ENCODE data around the gene KRT9. TPM values are rescaled to one million over a fixed set of nuclear protein-coding genes. Genes with fewer than 3 reads are reported as not detected.
"Not testable (repeated sequence)": the region's sequence is repeated elsewhere in the genome, so short reads cannot be mapped to it uniquely, and the experiment has no call there.

The KRT9 gene
- total and polyA plus RNA-seq, 10 of the 15 experiments (the other 5 are each of a cell fraction or from before 2014, with no cell fraction given), result not detected

DNA sequence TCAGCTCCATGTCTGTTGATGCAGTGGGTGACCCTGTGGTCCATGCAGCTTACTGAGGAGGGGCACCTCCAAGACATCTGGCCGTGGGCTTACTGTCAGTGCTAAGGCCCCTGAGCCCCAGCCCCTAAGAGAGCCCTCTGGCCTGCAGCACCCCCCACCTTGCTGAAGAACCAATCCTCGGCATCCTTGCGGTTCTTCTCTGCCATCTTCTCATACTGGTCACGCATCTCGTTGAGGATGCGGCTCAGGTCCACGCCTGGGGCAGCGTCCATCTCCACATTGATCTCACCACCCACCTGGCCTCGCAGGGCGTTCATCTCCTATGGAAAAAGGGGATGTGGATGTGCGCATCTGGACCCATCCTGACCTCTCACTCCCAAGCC lies 49.6 kb upstream of the KRT9 start:
- H3K9ac ChIP-seq (ENCODE audit: control insufficient read depth, insufficient read depth, low read length); ATAC-seq; RAD21 ChIA-PET (ENCODE audit: unreplicated experiment); POLR2A ChIA-PET; in situ Hi-C loops (cut with MboI); H2AFZ ChIP-seq (ENCODE audit: control insufficient read depth, low read depth, low read length); CTCF ChIA-PET; H4K20me1 ChIP-seq (ENCODE audit: control insufficient read depth, insufficient read depth); H3K79me2 ChIP-seq (ENCODE audit: control insufficient read depth, insufficient read depth, low read length); H3K27ac ChIP-seq (ENCODE audit: control insufficient read depth, insufficient read depth); H3K9me3 ChIP-seq (replicated peaks; ENCODE audit: control insufficient read depth, insufficient read depth, low read length); FAIRE-seq; BruUV-seq (replicated peaks); intact Hi-C loops (cut with micrococcal nuclease; ENCODE audit: unreplicated experiment); H3K4me2 ChIP-seq (ENCODE audit: control insufficient read depth, insufficient read depth); H3K36me3 ChIP-seq (ENCODE audit: control insufficient read depth in 2 of 2, insufficient read depth in 2 of 2, low read length in 1 of 2); H3K27me3 ChIP-seq (replicated peaks in 1 of 2; ENCODE audit: control insufficient read depth in 2 of 2, insufficient read depth in 2 of 2, low read length in 1 of 2); H3K4me3 ChIP-seq; SMC1A ChIA-PET (ENCODE audit: uncharacterized antibody, unreplicated experiment); DNase-seq (ENCODE audit: low read depth, low spot score); H3K4me1 ChIP-seq (ENCODE audit: control insufficient read depth, insufficient read depth, low read length): not testable (repeated sequence)
- 28% methylated on average over 11 of the region's 11 CpGs for WGBS (ENCODE audit: insufficient coverage, insufficient replicate concordance, low lambda C conversion rate, missing lambda C conversion rate)

DNA sequence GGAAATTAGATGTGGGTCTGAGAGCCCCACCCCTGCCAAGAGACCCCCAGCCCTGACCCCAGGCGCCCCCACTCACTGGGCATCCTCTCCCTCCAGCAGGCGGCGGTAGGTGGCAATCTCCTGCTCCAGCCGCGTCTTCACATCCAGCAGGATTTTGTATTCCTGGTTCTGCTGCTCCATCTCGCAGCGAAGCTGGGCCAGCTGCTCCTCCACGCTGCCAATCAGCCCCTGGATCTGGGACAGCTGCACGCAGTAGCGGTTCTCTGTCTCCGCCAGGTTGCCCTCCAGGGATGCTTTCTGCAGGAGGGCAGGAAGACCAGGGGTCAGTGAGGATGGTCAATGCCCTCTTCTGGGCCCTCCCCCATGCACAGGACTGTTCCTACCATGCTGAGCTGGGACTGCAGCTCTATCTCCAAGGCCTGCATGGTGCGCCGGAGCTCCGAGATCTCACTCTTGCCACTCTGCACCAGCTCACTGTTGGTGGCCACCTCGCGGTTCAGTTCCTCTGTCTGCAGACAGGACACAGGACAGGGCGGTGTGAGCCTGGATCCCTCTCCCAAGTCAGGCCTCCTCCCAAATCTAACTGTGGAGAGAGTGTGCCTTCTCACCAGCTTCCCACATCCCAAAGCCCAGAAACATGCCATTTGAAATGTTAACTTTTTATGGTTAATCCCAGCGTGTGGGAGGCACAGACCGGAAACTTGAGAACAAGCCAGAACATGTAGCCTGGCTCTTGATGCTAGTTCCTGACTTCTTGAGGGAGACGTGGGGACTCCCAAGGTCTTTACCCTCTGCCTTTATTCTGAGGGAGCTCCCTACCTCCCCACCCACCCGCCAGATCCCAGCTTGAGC lies 49.0 kb upstream of the KRT9 start:
- CTCF ChIA-PET, result no interaction called here
- Histone ChIP-seq H3K27ac (ENCODE audit: control insufficient read depth, insufficient read depth) (no peak overlapping the region), H4K20me1 (ENCODE audit: control insufficient read depth, insufficient read depth) (no peaks in the 10 kb centered on the region), H3K36me3 (ENCODE audit: control insufficient read depth in 2 of 2, insufficient read depth in 2 of 2, low read length in 1 of 2) (no peaks in the 10 kb centered on the region), H3K9ac (ENCODE audit: control insufficient read depth, insufficient read depth, low read length) (no peak overlapping the region), H2AFZ (ENCODE audit: control insufficient read depth, low read depth, low read length) (no peak overlapping the region), H3K9me3 (replicated peaks; ENCODE audit: control insufficient read depth, insufficient read depth, low read length) (no peaks in the 10 kb centered on the region; the same call in 2 of the 3 replicates), H3K27me3 (replicated peaks in 1 of 2; ENCODE audit: control insufficient read depth in 2 of 2, insufficient read depth in 2 of 2, low read length in 1 of 2) (peaks cover 0 to 2% of the 10 kb centered on the region in 2 experiments; a peak in 1 of 4 replicates), H3K79me2 (ENCODE audit: control insufficient read depth, insufficient read depth, low read length) (no peaks in the 10 kb centered on the region), H3K4me1 (ENCODE audit: control insufficient read depth, insufficient read depth, low read length) (no peaks in the 10 kb centered on the region), H3K4me3 (no peak overlapping the region), H3K4me2 (ENCODE audit: control insufficient read depth, insufficient read depth) (no peak overlapping the region)
- TF ChIP-seq SMC3 (IDR thresholded peaks at IDR 0.05; ENCODE audit: borderline replicate concordance, low read length), result no peak
- in situ Hi-C loops (cut with MboI), result no loop called here
- SMC1A ChIA-PET (ENCODE audit: uncharacterized antibody, unreplicated experiment), result no interaction called here
- no peak for DNase-seq (ENCODE audit: low read depth, low spot score)
- POLR2A ChIA-PET, result no interaction called here
- no peak for ATAC-seq
- WGBS (ENCODE audit: insufficient coverage, insufficient replicate concordance, low lambda C conversion rate, missing lambda C conversion rate), result 44% methylated on average over 21 of the region's 21 CpGs
- FAIRE-seq, result no peak
- intact Hi-C loops (cut with micrococcal nuclease; ENCODE audit: unreplicated experiment), result no loop called here
- RAD21 ChIA-PET (ENCODE audit: unreplicated experiment), result no interaction called here
- BruUV-seq (replicated peaks), result no TSS peak

DNA sequence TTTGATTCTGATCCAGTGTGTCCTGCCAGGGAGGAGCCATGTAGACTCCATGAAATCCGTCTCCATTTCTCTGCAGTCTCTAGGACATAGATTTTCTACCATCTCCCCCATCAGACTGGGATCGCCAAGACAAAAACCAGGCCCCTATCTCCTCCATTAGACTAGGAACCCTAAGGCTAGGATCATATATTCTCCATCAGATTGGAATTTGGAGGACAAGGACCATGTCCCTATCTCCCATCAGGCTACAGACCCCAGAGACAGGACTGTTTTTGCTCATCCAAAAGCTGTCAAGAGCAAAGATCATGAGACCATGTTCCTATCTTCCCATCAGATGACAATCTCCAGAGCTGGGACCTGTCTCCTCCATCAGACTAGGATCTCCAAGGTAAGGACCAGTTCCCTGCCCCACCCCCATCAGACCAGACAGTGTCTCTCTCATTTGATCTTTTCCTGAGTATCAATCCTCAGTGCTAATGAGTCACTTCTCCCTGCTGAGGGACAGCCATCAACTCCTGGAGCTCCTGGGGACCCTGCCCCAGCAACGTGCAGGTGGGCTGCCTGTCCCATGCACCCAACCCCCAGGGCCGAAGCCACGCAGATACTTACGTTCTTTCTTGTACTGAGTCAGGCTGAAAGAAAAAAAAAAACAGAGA lies 48.2 kb upstream of the KRT9 start:
- intact Hi-C loops (cut with micrococcal nuclease; ENCODE audit: unreplicated experiment); H4K20me1 ChIP-seq (ENCODE audit: control insufficient read depth, insufficient read depth); CTCF ChIA-PET; H3K4me2 ChIP-seq (ENCODE audit: control insufficient read depth, insufficient read depth); H3K79me2 ChIP-seq (ENCODE audit: control insufficient read depth, insufficient read depth, low read length); FAIRE-seq; H2AFZ ChIP-seq (ENCODE audit: control insufficient read depth, low read depth, low read length); H3K9me3 ChIP-seq (replicated peaks; ENCODE audit: control insufficient read depth, insufficient read depth, low read length); H3K27ac ChIP-seq (ENCODE audit: control insufficient read depth, insufficient read depth); H3K9ac ChIP-seq (ENCODE audit: control insufficient read depth, insufficient read depth, low read length); H3K4me1 ChIP-seq (ENCODE audit: control insufficient read depth, insufficient read depth, low read length); BruUV-seq (replicated peaks); H3K4me3 ChIP-seq; DNase-seq (ENCODE audit: low read depth, low spot score); POLR2A ChIA-PET; H3K27me3 ChIP-seq (replicated peaks in 1 of 2; ENCODE audit: control insufficient read depth in 2 of 2, insufficient read depth in 2 of 2, low read length in 1 of 2); H3K36me3 ChIP-seq (ENCODE audit: control insufficient read depth in 2 of 2, insufficient read depth in 2 of 2, low read length in 1 of 2); in situ Hi-C loops (cut with MboI); ATAC-seq; SMC1A ChIA-PET (ENCODE audit: uncharacterized antibody, unreplicated experiment); RAD21 ChIA-PET (ENCODE audit: unreplicated experiment): not testable (repeated sequence)
- 9% methylated on average over 3 of the region's 6 CpGs for WGBS (ENCODE audit: insufficient coverage, insufficient replicate concordance, low lambda C conversion rate, missing lambda C conversion rate)
